Measurements from ENCODE around the gene C1orf21.
"Not testable (repeated sequence)": the region's sequence is repeated elsewhere in the genome, so short reads cannot be mapped to it uniquely, and the experiment has no call there.

Gene C1orf21, protein sequence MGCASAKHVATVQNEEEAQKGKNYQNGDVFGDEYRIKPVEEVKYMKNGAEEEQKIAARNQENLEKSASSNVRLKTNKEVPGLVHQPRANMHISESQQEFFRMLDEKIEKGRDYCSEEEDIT

DNA sequence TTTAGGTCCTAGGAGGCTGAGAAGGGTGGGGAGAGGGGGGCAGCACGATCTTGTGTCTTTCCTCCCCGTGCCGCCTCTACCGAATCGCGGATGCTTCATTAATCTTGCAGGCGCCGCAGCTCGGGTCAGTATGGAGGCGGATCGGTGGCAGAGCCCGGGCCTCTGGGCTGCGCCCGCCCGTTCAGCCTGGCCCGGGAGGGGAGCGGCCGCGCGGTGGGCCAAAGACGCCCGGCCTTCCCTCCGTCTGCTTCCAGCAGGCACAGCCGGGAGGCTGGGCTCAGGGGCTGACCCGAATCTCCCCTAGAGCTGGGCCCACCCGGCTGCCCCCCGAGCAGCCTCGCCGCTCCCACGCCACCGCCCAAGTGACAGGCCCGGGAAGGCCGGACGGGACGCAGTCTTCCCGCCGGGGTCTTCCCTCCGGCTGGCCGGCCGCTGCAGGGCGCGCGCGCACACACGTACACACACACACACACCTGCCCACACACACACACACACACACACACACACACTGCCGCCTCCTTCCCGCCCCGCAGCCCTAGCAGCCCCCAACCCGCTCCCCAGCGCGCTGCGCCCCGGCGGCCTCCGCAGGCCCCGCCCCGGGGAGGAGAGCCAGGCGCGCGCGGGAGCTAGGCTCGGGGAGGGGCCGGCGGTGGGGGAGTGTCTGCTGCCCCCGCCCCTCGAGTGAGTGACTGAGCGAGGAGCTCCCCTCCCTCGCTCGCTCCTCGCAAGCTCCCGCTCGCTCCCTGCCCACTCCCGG is at the start of gene C1orf21:
TSS of gene C1orf21 (plus strand) at position 718 of the 757 bp plus-strand sequence. CDS start 90,481 bp downstream, outside the sequence.
- DNase-seq = peak; percentile 87

DNA sequence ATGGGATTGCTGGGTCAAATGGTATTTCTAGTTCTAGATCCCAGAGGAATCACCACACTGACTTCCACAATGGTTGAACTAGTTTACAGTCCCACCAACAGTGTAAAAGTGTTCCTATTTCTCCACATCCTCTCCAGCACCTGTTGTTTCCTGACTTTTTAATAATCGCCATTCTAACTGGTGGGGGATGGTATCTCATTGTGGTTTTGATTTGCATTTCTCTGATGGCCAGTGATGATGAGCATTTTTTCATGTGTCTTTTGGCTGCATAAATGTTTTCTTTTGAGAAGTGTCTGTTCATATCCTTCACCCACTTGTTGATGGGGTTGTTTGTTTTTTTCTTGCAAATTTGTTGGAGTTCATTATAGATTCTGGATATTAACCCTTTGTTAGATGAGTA is 49.0 kb upstream of the C1orf21 start:
- DNase-seq = not testable (repeated sequence)

DNA sequence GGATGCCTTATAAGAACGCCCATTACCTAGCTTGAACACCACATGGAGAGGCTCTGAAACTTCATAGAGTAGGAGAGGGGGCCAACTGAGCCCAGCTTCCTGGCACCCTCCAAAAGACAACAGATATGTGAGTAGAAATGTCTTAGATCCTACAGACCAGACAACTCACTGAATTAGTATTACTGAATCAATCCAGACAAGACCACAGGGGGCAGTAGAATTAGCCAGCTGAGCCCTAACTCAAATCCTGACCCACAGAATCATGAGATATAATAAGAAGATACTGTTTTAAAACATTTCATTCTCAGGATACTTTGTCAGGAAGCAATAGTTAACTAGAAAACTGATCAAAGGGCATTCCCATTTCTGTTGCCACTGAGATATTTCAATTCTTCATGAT is 45.8 kb upstream of the C1orf21 start:
- peak; percentile 42 for DNase-seq

DNA sequence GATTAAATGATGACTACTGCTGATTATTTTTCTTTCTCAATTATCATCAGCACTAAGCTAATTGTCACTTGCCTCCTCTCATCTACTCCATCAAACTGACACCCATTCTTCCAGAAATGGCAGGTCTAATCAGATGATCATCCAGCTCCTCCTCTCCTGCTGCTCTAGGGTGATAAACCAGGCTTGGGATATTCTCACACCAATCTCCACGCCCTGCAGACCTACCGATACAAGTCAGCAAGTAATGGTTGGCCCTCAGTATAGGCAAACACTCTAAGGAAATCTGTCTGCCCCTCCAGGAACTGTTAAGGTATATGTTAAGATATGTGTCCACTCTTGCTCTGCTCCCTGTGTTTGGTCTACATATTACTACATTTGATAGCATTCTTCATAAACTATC is 36.3 kb upstream of the C1orf21 start:
- DNase-seq = peak; percentile 75

DNA sequence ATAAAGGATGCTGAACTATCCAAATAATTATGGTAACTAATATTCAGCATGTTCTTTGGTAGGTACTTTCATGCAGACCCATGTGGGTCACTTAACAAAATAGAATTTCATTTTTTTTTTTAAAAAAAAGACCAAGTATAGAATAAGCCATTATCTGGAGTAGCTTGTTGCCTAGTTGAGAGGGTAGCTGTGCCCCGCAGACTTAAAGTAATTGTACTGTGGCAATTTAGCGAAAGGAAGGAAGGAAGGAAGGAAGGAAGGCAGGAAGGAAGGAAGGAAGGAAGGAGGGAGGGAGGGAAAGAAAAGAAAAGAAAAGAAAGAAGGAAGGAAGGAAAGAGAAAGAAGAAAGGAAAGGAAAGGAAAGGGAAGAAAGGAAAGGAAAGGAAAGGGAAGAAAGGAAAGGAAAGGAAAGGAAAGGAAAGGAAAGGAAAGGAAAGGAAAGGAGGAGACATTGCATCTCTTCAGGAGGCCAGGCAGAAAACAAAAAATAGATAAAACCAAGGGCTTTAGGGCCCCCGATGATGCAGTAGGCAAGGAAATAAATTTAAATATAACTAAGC is 35.3 kb upstream of the C1orf21 start:
- DNase-seq = no peak

DNA sequence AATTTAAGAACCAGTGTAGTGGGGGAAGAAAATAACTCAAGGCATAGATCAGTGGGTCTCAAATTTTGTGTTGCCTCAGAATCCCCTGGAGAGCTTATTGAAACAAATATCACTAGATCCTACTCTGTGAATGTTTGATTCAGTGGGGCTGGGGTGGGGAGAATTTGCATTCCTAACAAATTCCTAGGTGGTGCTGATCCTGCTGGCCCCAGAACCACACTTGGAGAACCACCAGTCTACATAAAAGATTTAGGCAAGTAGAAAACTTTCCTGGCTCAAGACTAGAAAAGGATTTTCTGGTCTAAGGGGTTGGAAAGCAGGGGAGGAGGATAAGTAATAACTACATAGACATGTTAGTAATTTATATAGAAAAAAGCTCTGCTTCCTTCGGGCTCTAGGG is 34.1 kb upstream of the C1orf21 start:
- no peak for DNase-seq

DNA sequence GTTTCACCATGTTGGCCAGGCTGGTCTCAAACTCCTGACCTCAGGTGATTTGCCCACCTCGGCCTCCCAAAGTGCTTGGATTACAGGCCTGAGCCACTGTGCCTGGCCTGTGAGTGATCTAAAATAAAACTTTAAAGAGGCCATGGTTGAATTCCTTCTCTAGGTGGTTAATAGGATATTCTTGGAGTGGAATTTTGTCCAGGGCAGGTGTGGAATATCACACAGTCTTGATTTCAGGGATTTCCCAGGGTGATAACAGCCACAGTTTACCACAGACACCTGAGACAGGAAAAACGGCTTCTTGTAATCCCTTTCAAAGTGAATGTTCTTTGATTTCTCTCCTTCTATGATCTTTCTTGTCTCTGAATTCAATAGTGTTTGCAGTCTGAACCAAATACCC is 32.1 kb upstream of the C1orf21 start:
- no peak for DNase-seq

DNA sequence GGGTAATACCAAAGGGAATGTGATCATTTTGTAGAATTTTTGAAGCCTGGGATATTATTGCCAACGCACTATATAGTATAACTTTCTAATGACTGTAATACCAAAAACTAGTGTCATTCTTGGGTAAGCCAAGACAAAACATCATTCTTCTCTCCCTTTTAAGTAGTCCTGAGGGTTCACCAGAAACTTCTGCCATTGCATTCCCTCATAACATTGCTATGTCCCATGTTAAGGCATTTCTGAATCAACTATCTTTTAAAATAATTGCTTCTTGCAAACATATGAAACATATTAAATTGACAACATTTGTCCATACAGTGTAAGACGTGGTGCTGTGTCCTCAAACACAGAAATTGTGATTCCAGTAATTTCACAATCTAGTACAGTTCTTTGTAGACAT is 29.9 kb upstream of the C1orf21 start:
- no peak for DNase-seq

DNA sequence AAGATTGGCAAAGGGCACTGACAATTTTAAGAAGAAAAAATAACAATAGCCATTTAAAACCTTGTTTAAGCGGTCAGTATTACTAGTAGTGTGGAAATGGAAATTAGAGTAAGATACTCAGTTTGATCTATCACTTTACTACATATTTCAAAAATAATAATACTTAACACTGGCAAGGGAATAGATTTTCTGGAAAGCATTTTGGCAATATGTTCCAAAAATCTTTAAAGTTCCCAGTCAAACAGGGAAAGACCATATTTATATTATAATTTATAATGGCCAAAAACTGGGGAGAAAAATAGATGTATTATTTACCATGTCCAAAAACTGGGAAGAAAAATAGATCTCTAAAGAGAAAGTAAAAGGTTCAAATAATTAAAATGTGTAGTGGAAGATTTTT is 28.6 kb upstream of the C1orf21 start:
- no peak for DNase-seq

DNA sequence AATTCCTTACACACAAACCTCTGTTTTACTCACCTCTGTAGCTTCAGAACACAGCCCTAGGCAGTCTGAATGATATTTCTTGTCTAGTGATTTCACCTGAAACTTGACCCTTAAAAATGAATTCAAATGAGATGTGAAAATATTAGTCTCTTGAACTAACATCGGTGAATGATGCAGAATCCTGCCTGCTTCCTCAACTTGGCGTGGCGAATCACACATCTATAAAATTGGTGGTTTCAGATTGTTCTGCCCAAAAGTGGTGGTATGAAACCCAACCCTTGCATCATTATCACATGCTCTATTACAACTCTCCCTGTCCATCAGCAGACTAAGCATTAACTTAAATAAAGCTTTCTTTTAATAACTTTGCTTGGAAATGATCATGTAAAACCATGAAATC is 26.9 kb upstream of the C1orf21 start:
- DNase-seq = no peak

DNA sequence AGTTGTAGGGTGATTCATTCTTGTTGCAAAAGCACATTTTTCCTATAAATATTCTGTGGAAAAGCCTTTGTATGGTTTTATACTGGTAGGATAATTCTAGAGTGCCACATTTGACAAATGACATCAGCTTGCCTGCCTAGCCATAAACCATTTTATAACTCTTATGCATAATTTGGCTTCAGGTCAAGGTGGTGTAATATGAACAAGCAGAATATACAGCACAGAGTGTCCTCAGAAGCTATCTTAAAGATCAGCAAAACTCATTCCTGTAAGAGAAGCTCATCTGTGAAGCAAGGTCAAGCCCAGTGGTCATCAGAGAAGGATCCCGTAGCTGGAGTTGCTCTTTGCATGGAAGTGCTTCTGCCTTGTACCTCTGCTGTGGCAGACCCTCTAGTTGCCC is 24.0 kb upstream of the C1orf21 start:
- DNase-seq = no peak

DNA sequence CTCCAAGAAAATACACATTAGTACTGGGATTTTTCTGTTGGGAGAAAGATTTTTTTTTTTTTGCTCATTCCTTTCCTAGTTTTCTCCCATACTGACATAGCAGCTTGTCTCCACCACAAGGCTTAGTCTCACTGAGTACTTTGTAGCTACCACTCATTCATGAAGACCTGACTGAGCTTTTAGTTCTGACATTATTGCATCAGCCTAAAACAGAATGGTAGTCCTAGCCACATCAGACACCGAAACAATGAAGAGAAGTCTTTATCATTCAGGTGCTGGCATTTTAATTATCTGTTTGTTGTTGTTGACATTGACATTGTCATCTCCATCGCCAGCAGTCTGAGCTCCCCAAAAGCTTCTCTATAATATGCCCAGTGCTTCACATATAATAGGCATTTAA is 21.1 kb upstream of the C1orf21 start:
- peak; percentile 39 for DNase-seq

DNA sequence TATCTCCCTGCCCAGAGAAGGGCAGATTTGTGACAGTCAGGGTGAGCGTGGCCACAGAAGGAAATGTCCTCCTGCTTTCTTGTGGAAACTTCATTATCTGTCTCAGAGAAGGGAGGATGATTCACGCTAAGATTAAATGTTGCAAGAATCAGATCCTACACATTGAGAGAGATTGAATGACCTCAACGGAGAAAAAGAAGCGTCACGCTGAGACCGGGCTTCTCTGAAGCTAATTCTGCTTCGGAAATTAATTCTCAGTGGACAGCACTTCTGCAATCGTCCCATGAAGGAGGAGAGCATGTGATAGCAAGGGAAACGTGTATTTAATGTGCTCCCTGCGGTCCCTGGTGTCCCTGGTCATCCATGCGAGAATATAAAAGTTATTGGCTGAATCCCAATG is 19.8 kb upstream of the C1orf21 start:
- DNase-seq = peak; percentile 32

DNA sequence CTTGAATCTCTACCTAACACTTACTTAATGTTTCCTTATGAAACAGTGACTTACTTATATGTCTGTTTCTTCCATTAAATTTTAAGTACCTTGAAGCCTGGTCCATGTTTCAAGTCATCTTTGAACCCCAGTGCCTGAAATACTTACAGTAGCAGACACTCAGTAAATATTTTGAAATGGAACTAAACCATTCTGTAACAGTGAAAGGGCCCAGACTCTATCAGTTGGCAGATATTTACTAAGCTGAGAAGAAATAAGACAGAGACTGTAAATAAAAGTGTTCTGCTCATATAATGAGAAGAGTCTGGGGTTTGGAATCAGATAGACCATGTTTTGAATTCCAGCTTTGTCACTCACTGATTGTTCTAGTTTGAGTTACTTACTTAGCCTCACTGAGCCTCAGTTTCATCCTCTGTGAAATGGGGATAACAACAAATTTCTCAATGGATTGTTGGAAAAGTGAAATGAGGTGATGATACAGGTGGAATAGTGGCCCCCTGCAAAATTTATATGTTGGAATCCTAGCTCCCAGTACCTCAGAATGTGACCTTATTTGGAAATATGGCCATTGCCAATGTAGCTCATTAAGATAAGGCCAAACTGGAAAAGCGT is 19.3 kb upstream of the C1orf21 start:
- no peak for DNase-seq

DNA sequence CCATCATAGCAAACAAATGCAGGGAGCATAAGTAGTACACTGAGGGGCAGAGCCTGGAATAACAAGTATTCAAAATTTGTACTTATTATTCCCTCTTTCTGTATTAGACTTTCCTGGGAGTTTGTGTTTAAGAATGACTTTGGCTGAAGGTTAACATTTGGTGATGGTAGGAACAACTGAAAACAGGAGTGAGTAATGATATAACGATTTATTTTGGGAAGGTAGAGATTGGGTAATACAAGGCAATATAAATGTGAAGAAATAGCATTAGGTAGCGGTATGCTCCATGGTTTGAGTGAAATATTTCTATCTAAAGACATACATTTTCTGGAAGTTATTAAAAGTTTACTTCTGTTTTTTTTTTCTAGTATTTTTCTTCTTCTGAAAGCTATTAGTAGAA is 18.5 kb upstream of the C1orf21 start:
- no peak for DNase-seq

DNA sequence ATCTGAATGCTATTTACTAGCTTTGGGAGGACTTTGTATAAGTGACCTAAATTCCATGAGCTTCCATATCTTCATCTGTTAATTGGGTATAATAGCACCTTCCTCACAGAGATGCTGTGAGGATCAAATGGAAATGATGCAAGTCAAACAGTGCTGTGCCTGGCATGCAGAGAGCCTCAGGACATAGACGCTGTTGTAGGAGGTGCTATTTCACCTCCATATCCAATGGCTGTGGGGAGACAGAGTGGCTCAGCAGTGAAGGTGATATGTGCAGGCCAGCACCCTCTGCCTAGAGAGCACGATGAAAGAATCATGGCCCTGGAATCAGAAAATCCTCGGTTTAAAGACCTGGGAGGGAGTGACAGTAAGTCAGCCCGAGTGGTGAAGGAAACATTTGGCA is 16.0 kb upstream of the C1orf21 start:
- no peak for DNase-seq

DNA sequence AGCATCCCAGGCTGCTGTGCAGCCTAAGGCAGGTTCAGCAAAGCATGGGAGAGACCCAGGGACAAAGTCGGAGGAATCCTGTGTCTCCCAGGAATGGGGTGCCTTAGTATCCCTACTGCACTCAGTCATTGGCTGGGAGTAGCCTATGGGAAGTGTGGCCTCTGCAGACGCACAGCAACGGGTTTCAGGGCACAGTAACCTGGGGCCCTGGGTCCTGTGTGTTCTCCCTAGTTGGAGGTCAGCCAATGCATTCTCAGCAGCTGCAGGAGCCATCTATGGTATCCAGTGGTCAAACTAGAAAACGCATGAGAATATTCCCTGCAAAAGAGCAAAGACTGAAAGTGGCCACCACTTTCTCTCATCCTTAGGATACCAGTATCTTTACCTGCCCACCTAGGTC is 13.7 kb upstream of the C1orf21 start:
- DNase-seq = no peak

DNA sequence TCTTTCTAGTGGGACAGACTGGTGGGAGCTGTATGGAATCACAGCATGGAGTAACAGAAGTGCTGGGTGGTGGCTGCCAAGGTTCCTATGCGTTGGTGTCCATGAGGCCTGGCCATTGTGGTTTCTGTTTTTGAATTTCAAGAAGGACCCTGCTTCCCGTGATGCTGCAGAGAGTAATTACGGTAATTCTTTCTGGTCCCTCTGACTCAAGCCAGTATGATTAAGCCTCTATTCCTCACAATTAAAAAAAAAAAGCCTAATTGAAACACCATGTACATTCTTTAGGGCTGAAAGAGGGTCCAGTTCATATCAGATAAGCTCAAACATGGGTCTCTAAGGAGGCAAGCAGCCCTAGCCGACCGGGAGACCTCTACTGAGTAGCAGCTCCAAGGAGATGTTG is 10.5 kb upstream of the C1orf21 start:
- no peak for DNase-seq

DNA sequence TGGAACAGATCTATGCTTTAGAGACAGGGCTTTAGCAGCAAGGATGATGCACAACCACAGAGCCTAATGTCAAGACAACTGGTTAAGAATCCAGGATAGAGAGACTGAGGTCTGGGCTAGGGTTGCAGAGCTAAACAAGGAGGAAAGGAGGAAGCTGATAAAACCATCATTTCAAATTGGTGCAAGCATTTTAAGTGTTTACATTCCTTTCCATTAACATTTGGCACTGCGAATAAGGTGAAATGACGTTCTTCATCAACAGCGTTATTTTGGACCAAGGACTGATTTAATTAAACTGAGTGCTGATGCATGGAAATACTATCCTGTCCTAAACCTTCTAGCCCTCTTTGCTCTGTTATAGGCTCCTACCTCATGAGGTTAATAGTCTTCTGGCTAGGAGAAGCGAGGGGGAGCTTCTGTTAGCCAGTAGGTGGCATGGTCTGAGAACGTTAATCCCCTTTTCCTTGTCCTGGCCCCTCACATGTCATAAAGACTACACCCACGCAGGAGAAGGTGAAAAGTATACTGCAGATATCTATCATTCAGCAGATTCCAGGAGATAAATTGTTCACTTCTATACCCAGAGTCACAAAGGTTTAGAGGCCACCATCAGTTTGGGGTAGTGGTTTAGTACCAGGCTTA is 7.6 kb upstream of the C1orf21 start:
- DNase-seq = peak; percentile 20

DNA sequence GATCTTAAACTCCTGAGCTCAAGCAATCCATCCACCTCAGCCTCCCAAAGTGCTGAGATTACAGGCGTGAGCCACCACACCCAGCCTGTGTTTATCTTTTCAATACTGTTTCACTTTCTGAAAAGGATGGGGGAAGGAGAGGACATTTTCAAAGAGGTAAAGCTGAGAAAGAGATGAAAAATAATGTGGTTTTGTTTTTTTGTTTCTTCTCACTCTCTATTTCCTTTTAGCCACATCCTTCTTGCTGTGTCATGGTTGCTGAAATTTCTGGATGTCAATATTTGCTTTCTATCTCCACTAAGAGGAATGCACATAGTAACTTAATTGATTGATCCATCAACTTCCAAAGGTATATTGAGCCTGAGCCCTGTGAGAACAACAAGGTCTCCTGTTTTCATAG is 6.4 kb upstream of the C1orf21 start:
- no peak for DNase-seq

DNA sequence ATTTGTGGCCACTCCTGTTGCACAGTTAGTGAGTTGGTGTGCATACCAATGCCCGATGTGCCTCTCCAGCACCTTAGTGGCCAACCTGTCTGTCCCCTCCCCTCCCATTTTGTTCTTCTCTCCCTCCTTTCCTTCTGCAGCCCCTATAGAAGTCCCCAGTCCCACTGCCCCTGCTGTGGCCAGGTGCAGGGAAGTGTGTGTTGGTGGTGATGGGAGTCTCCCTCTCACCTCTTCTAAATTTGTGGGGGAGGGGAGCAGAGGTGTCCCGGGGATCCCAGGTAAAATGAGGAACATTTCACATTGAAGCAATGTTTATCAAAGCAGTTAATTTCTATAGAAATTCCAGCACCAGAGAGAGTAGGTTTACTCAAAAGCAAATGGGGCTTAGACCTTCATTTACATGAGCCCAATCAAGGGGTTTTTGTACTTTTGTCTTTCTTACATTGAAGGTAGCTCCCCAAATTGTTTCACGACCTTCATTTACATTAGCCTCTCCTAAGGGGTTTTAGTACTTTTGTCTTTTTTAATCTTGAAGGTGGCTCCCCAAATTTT is 3.0 kb upstream of the C1orf21 start:
- no peak for DNase-seq

DNA sequence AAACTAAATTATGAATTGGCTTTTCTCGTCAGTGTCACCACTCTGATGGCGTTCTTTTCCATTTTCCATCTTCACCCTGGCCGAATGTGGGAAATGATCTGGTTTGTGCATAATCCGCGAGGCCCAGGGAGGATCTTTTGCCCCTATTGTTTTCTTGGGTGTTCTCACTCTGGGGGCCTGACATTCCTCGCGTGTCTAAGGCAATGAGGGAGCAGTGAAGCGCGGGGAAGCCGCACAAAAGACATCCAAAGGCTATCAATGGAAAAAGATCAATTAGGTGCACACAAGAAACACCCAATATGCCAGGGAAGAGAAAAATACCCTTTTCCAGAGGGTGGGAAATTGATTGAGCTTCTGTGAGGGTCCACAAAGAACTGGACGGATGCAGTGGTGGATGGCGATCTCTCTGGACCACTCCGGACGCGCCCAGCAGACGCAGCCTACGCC is 941 bp upstream of the C1orf21 start:
- no peak for DNase-seq

DNA sequence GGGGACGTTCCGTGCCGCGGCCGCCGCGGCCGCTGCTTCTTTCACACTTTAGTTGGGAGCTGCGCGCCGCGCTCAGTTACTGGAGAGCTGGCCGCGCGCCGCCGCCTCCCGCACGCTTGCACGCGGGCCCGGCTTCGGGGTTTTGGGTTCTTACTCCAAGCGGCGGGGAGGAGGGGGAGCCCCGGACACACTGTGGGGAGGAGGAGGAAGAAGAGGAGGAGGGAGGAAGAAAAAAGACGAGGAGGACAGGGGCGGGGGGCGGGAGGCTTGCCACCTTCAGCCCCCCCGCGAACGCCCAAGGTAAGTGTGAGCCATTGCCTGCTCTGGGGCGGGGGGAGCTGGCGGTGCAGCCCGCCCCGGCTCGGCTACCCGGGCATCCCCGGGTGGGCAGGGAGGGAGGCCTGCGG is 243 bp downstream of the C1orf21 start:
- DNase-seq = no peak

Data from OCI-M1 (cell line).